NCI-H748 (cell line): Measurements from ENCODE around the gene G6PC2.
A peak's percentile ranks its signal among the peaks of the same experiment; 100 is the strongest.

ENCODE experiments used
- DNase-seq: peaks from one replicate; lab custom pipeline; 2025; ENCODE audit not compliant: unreplicated experiment; lab: John Stamatoyannopoulos, UW

Gene G6PC2

DNA sequence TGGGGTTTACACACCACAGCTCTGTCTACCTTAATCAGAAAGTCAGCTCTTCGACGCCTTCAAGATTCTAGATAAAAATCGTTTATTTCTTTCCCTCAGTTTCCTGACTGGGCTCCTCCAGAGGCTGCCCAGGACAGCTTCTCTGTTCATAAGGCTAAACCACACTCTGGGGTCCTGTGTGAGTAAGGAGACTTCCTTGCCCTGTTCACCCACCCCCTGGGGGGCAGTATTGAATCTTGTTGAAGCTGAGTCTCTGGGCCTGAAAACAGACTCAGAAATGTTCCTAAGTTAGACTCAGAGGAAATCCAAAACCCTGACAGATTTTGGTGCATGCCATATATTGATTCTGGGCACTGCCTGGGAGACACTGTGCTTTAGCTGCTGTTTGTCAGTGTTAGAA lies 43.0 kb downstream of the G6PC2 start:
- DNase-seq, result no peak

GRCh38 chr2:168945508-168945907 lies 44.4 kb downstream of the G6PC2 start:
- no peak for DNase-seq

GRCh38 chr2:168948621-168949212 lies 47.6 kb downstream of the G6PC2 start:
- DNase-seq, result peak; percentile 42

GRCh38 chr2:168949324-168949723 lies 48.2 kb downstream of the G6PC2 start:
- DNase-seq, result no peak

- DNase-seq, result no peak
Measured at GRCh38 chr2:168951871-168952270, 50.8 kb downstream of the G6PC2 start.

DNA sequence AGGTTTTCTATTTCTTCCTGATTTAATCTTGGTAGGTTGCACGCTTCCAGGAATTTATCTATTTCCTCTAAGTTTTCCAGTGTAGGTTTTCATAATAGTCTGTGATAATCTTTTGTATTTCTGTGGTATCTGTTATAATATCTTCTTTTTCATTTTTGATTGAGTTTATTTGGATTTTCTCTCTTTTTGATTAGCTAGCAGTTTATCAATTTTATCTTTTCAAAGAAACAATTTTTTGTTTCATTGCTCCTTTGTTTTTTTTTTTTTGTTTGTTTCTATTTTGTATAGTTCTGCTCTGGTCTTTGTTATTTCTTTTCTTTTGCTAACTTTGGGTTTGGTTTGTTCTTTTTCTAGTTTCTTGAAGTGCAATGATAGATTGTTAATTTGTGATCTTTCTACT lies 51.3 kb downstream of the G6PC2 start:
- DNase-seq, result no peak

DNA sequence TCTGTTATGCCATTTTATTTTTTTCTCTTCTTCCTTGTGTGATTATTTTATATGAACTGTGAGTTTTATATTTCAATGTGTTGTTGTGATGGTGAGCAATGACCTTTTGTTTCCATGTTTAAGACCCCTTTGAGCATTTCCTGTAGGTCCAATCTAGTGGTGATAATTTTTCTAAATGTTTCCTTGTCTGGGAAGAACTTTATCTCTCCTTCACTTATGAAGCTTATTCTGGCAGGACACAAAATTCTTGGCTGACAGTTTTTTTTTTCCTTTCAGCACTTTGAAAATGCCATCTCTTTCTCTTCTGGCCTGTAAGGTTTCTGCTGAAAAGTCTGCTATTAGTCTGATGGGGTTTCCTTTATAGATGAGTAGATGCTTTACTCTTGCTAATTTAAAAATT lies 53.2 kb downstream of the G6PC2 start:
- DNase-seq, result no peak

DNA sequence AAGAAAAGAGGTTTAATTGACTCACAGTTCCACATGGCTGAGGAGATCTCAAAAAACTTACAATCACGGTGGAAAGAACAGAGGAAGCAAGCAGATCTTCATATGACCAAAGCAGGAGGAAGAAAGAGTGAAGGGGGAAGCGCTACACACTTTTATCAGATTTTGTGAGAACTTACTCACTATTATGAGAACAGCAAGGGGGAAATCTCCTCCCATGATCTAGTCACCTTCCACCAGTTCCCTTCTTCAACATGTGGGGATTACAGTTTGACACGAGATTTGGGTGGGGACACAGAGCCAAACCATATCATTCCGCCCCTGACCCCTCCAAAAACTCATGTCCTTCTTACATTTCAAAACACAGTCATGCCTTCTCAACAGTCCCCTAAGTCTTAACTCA lies 54.2 kb downstream of the G6PC2 start:
- DNase-seq, result no peak

- DNase-seq, result no peak
Measured at GRCh38 chr2:168956392-168956791, 55.3 kb downstream of the G6PC2 start.
